ENCODE measurements around the gene UQCRFS1.
"Not testable (repeated sequence)": the region's sequence is repeated elsewhere in the genome, so short reads cannot be mapped to it uniquely, and the experiment has no call there.

Gene UQCRFS1

GRCh38 chr19:29211562-29212355, 1.2 kb downstream of the UQCRFS1 start:
- H3K27ac ChIP-seq: peak overlapping the region; percentile 82
- peak overlapping the region; percentile 60 for H3K4me2 ChIP-seq (ENCODE audit: low read length)
- H2AFZ ChIP-seq: no peak overlapping the region
- H3K4me1 ChIP-seq: peaks cover 8% of the 10 kb centered on the region
- no peak for TF ChIP-seq CTCF (IDR thresholded peaks at IDR 0.05)
- peaks cover 20% of the 10 kb centered on the region for H3K79me2 ChIP-seq
- no peak overlapping the region for H3K9ac ChIP-seq
- no peaks in the 10 kb centered on the region for H3K27me3 ChIP-seq (ENCODE audit: control insufficient read depth, insufficient read depth, low read length)
- no peaks in the 10 kb centered on the region for H3K9me3 ChIP-seq (ENCODE audit: control insufficient read depth, low read length)
- H3K4me3 ChIP-seq (ENCODE audit: low read depth, low read length): peak overlapping the region; percentile 98
- H3K36me3 ChIP-seq (ENCODE audit: control insufficient read depth, insufficient read depth, low read length): no peaks in the 10 kb centered on the region

GRCh38 chr19:29211041-29211440, 1.9 kb downstream of the UQCRFS1 start:
- H3K4me1 ChIP-seq; H3K27ac ChIP-seq; H3K9ac ChIP-seq; H3K9me3 ChIP-seq (ENCODE audit: control insufficient read depth, low read length); H2AFZ ChIP-seq; H3K36me3 ChIP-seq (ENCODE audit: control insufficient read depth, insufficient read depth, low read length); H3K27me3 ChIP-seq (ENCODE audit: control insufficient read depth, insufficient read depth, low read length): not testable (repeated sequence)
- Histone ChIP-seq H3K4me3 (ENCODE audit: low read depth, low read length) (peak overlapping the region; percentile 98), H3K79me2 (peaks cover 20% of the 10 kb centered on the region), H3K4me2 (ENCODE audit: low read length) (peak overlapping the region; percentile 60)

GRCh38 chr19:29210502-29210901, 2.4 kb downstream of the UQCRFS1 start:
- not testable (repeated sequence) for H3K27me3 ChIP-seq (ENCODE audit: control insufficient read depth, insufficient read depth, low read length); H3K36me3 ChIP-seq (ENCODE audit: control insufficient read depth, insufficient read depth, low read length); H3K9ac ChIP-seq; H2AFZ ChIP-seq; H3K9me3 ChIP-seq (ENCODE audit: control insufficient read depth, low read length); H3K27ac ChIP-seq; H3K4me2 ChIP-seq (ENCODE audit: low read length); H3K4me3 ChIP-seq (ENCODE audit: low read depth, low read length); H3K4me1 ChIP-seq
- H3K79me2 ChIP-seq: peaks cover 20% of the 10 kb centered on the region

- not testable (repeated sequence) for H3K9me3 ChIP-seq (ENCODE audit: control insufficient read depth, low read length); H2AFZ ChIP-seq; H3K36me3 ChIP-seq (ENCODE audit: control insufficient read depth, insufficient read depth, low read length); H3K27ac ChIP-seq; H3K9ac ChIP-seq; H3K4me2 ChIP-seq (ENCODE audit: low read length); H3K4me3 ChIP-seq (ENCODE audit: low read depth, low read length); H3K4me1 ChIP-seq; H3K27me3 ChIP-seq (ENCODE audit: control insufficient read depth, insufficient read depth, low read length)
- H3K79me2 ChIP-seq: peaks cover 20% of the 10 kb centered on the region
Observed at GRCh38 chr19:29207403-29208187, 5.4 kb downstream of the UQCRFS1 start.

- H3K9ac ChIP-seq: no peak overlapping the region
- no peaks in the 10 kb centered on the region for H3K27me3 ChIP-seq (ENCODE audit: control insufficient read depth, insufficient read depth, low read length)
- H3K27ac ChIP-seq: no peak overlapping the region
- peaks cover 8% of the 10 kb centered on the region for H3K79me2 ChIP-seq
- no peak for TF ChIP-seq CTCF (IDR thresholded peaks at IDR 0.05)
- H3K36me3 ChIP-seq (ENCODE audit: control insufficient read depth, insufficient read depth, low read length): no peaks in the 10 kb centered on the region
- H3K4me2 ChIP-seq (ENCODE audit: low read length): no peak overlapping the region
- peaks cover 8% of the 10 kb centered on the region for H3K4me1 ChIP-seq
- H3K4me3 ChIP-seq (ENCODE audit: low read depth, low read length): no peak overlapping the region
- no peak overlapping the region for H2AFZ ChIP-seq
- no peaks in the 10 kb centered on the region for H3K9me3 ChIP-seq (ENCODE audit: control insufficient read depth, low read length)
Observed at GRCh38 chr19:29206453-29206852, 6.5 kb downstream of the UQCRFS1 start.

- H3K4me3 ChIP-seq (ENCODE audit: low read depth, low read length): no peak overlapping the region
- H3K4me1 ChIP-seq: no peaks in the 10 kb centered on the region
- no peaks in the 10 kb centered on the region for H3K9me3 ChIP-seq (ENCODE audit: control insufficient read depth, low read length)
- H3K36me3 ChIP-seq (ENCODE audit: control insufficient read depth, insufficient read depth, low read length): no peaks in the 10 kb centered on the region
- H2AFZ ChIP-seq: no peak overlapping the region
- no peaks in the 10 kb centered on the region for H3K79me2 ChIP-seq
- no peak overlapping the region for H3K27ac ChIP-seq
- TF ChIP-seq CTCF (IDR thresholded peaks at IDR 0.05): no peak
- no peaks in the 10 kb centered on the region for H3K27me3 ChIP-seq (ENCODE audit: control insufficient read depth, insufficient read depth, low read length)
- H3K4me2 ChIP-seq (ENCODE audit: low read length): no peak overlapping the region
- H3K9ac ChIP-seq: no peak overlapping the region
Observed at GRCh38 chr19:29202281-29202680, 10.7 kb downstream of the UQCRFS1 start.
